ENCODE data around the gene SYNGR1. TPM values are rescaled to one million over a fixed set of nuclear protein-coding genes. Genes with fewer than 3 reads are reported as not detected.

Gene SYNGR1
- total and polyA plus RNA-seq, 2 of the 8 experiments (the other 6 are each of a cell fraction or from before 2014, with no cell fraction given): 32.5 to 84.7 TPM

- no peak overlapping the region; the same call in 1 of the 2 replicates for H2BK12ac ChIP-seq (ENCODE audit: low read depth, low read length)
- no peak for FAIRE-seq
- no peak overlapping the region for H4K8ac ChIP-seq (ENCODE audit: extremely low read depth, insufficient read depth, low read length)
- no peak overlapping the region for H3K23ac ChIP-seq (ENCODE audit: insufficient read length)
- H3K36me3 ChIP-seq (ENCODE audit: control insufficient read depth in 2 of 4, insufficient read depth in 4 of 4, low read length in 3 of 4): peaks cover 0 to 5% (median 0%) of the 10 kb centered on the region in 4 experiments; a peak in 2 of 8 replicates
- DNase-seq (ENCODE audit: low read depth in 1 of 2, low spot score in 2 of 2): no peak
- 0 out of 2 replicates have a peak overlapping the region, but pooled peaks have one; percentile 61 for H2BK5ac ChIP-seq (ENCODE audit: low read depth, low read length)
- no peak overlapping the region for H2AK5ac ChIP-seq (ENCODE audit: low read depth, low read length)
- H4K20me1 ChIP-seq (replicated peaks in 1 of 2; ENCODE audit: control insufficient read depth in 1 of 2, insufficient read depth in 2 of 2, low read length in 2 of 2): peaks cover 5 to 6% of the 10 kb centered on the region in 2 experiments
- H3K56ac ChIP-seq (replicated peaks; ENCODE audit: insufficient read length, low read depth, low read length): no peak overlapping the region
- no peak overlapping the region for H2BK120ac ChIP-seq (replicated peaks; ENCODE audit: low read depth, low read length)
- WGBS, 2 experiments (ENCODE audit: extremely low coverage in 1 of 2, insufficient coverage in 1 of 2, insufficient read length in 1 of 2, insufficient replicate concordance in 2 of 2, low coverage in 1 of 2, low lambda C conversion rate in 2 of 2, missing lambda C conversion rate in 1 of 2): 68% methylated on average over 14 of the region's 14 CpGs; no CpG with 5 or more reads in 1 of the 2 experiments
- H3K27me3 ChIP-seq (replicated peaks in 1 of 4; ENCODE audit: control insufficient read depth in 3 of 4, extremely low read depth in 1 of 4, insufficient read depth in 3 of 4, low read length in 3 of 4): 0 out of 7 replicates have a peak, but pooled peaks cover 0 to 2% (median 0%) of the 10 kb centered on the region in 4 experiments
- H2BK15ac ChIP-seq (ENCODE audit: low read length): no peak overlapping the region
- 0 out of 2 replicates have a peak overlapping the region, but pooled peaks have one; percentile 71 for H3K18ac ChIP-seq (ENCODE audit: extremely low read depth, low read length)
- H3K14ac ChIP-seq (ENCODE audit: insufficient read length): no peak overlapping the region
- no peak overlapping the region for H3K27ac ChIP-seq (ENCODE audit: low read depth, low read length)
- H4K5ac ChIP-seq (ENCODE audit: insufficient read length, low read depth, low read length): no peak overlapping the region
- H3K4me2 ChIP-seq (ENCODE audit: insufficient read depth in 1 of 2, low read depth in 2 of 2, low read length in 2 of 2): peak overlapping the region; percentile 21 to 33
- peaks cover 0 to 4% of the 10 kb centered on the region in 2 experiments; a peak in 1 of 4 replicates for H3K79me2 ChIP-seq (ENCODE audit: control insufficient read depth in 1 of 2, insufficient read depth in 2 of 2, low read length in 2 of 2)
- 0 out of 2 replicates have a peak overlapping the region, but pooled peaks have one; percentile 52 for H2BK20ac ChIP-seq (ENCODE audit: low read length)
- no peak overlapping the region; a peak in 1 of 7 replicates for H3K9ac ChIP-seq (replicated peaks in 1 of 4; ENCODE audit: extremely low read depth in 1 of 4, low read depth in 3 of 4, low read length in 3 of 4)
- H3K4me1 ChIP-seq (replicated peaks in 1 of 4; ENCODE audit: control insufficient read depth in 3 of 4, insufficient read depth in 4 of 4, low read length in 3 of 4): peaks cover 4 to 39% (median 26%) of the 10 kb centered on the region in 4 experiments
- no peak overlapping the region for H3K4ac ChIP-seq (replicated peaks; ENCODE audit: insufficient read length, low read depth, low read length)
- H2AFZ ChIP-seq (ENCODE audit: low read length): no peak overlapping the region
- H3K9me3 ChIP-seq (ENCODE audit: insufficient read depth in 2 of 2, low read depth in 1 of 2, low read length in 1 of 2): no peaks in the 10 kb centered on the region
- TF ChIP-seq EGR1 (IDR thresholded peaks at IDR 0.05; ENCODE audit: borderline replicate concordance, low read depth, low read length): no peak
- TF ChIP-seq TAF1 (IDR thresholded peaks at IDR 0.05; ENCODE audit: low read depth, low read length): peak; percentile 23; the same call in 1 of the 2 replicates
- no peak for TF ChIP-seq NANOG (IDR thresholded peaks at IDR 0.05; ENCODE audit: insufficient read depth, low read depth, low read length, poor library complexity, severe bottlenecking)
- no peak for TF ChIP-seq JUN (IDR thresholded peaks at IDR 0.05; ENCODE audit: low read depth, low read length)
- TF ChIP-seq RAD21 (IDR thresholded peaks at IDR 0.05 in 1 of 2, conservative IDR thresholded peaks at IDR 0.05 in 1 of 2; ENCODE audit: low read depth in 2 of 2, low read length in 2 of 2): 0 out of 4 replicates have a peak, but pooled peaks of 1 of the 2 experiments have one; percentile 1
- no peak for TF ChIP-seq SAP30 (IDR thresholded peaks at IDR 0.05; ENCODE audit: insufficient read depth, insufficient replicate concordance, low read length)
- TF ChIP-seq SP1 (IDR thresholded peaks at IDR 0.05; ENCODE audit: low read depth, low read length): peak; percentile 54; the same call in 1 of the 2 replicates
- no peak for TF ChIP-seq KDM4A (IDR thresholded peaks at IDR 0.05; ENCODE audit: low read depth, low read length, severe bottlenecking)
- peak; percentile 70; the same call in 1 of the 2 replicates for TF ChIP-seq TEAD4 (IDR thresholded peaks at IDR 0.05; ENCODE audit: low read depth, low read length)
- POLR2A ChIA-PET (ENCODE audit: partially characterized antibody): interaction anchor here (0.9 to 22.5 kb wide), 5 partner anchors 10 to 46 kb away, joined by 3 to 413 read pairs (median 3); partner anchors contain the start of gene RPL3
- peak overlapping the region in 1 of 4 experiments; percentile 12; a peak in 1 of 8 replicates for H3K4me3 ChIP-seq (ENCODE audit: extremely low read depth in 1 of 4, insufficient read depth in 2 of 4, low read depth in 3 of 4, low read length in 4 of 4)
- H4K91ac ChIP-seq (replicated peaks; ENCODE audit: insufficient read length, low read length): no peak overlapping the region
- peaks cover 6% of the 10 kb centered on the region; the same call in 1 of the 2 replicates for H3K79me1 ChIP-seq (ENCODE audit: low read depth, low read length)
- no peaks in the 10 kb centered on the region for H3K23me2 ChIP-seq (ENCODE audit: low read depth, low read length)
- CTCF ChIA-PET (ENCODE audit: partially characterized antibody): interaction anchor here (0.6 to 2.0 kb wide), 2 partner anchors 17 to 84 kb away, joined by 3 to 11 read pairs; no protein-coding TSS in a partner anchor
Measured at GRCh38 chr22:39360674-39361413, 11.1 kb downstream of the SYNGR1 start.
